H9 (cell line): ENCODE measurements around the gene TFAP2D. TPM values are rescaled to one million over a fixed set of nuclear protein-coding genes. Genes with fewer than 3 reads are reported as not detected.

Source experiments
- DNase-seq: peaks from one replicate; pipeline ENCODE4 v3.0.0-alpha.2; 2017
- H2AFZ ChIP-seq: one replicate; pipeline ENCODE4 v1.6.1; 2013; ENCODE audit warnings: mild to moderate bottlenecking, low read length, control low read depth, moderate library complexity
- H2AK5ac ChIP-seq: 2 replicates; pipeline ENCODE4 v1.6.1; 2013; ENCODE audit warnings: low read length, control low read depth, mixed read lengths; ENCODE audit not compliant: insufficient read length
- H2BK120ac ChIP-seq: one replicate; pipeline ENCODE4 v1.6.1; 2013; ENCODE audit warnings: low read depth, mild to moderate bottlenecking, low read length, control low read depth, inconsistent platforms; ENCODE audit not compliant: poor library complexity, severe bottlenecking
- H2BK12ac ChIP-seq: 2 replicates; pipeline ENCODE4 v1.6.1; 2013; ENCODE audit warnings: low read length, control low read depth, mixed read lengths, low read depth; ENCODE audit not compliant: insufficient read length
- H2BK15ac ChIP-seq: 2 replicates; pipeline ENCODE4 v1.6.1; 2013; ENCODE audit warnings: low read depth, low read length, control low read depth
- H2BK20ac ChIP-seq: one replicate; pipeline ENCODE4 v1.6.1; 2013; ENCODE audit warnings: low read depth, mild to moderate bottlenecking, low read length, control low read depth, inconsistent platforms; ENCODE audit not compliant: poor library complexity, severe bottlenecking
- H2BK5ac ChIP-seq: 2 replicates; pipeline ENCODE4 v1.6.1; 2013; ENCODE audit warnings: low read length, control low read depth, mixed read lengths; ENCODE audit not compliant: insufficient read length
- H3K14ac ChIP-seq: 2 replicates; pipeline ENCODE4 v1.6.1; 2013; ENCODE audit warnings: low read length, control low read depth; ENCODE audit not compliant: insufficient read depth
- H3K18ac ChIP-seq: 2 replicates; pipeline ENCODE4 v1.6.1; 2013; ENCODE audit warnings: low read depth, mild to moderate bottlenecking, mixed read lengths, low read length, control low read depth; ENCODE audit not compliant: insufficient read length
- H3K23ac ChIP-seq: 2 replicates; pipeline ENCODE4 v1.6.1; 2013; ENCODE audit warnings: low read length, control low read depth, mixed read lengths, low read depth; ENCODE audit not compliant: insufficient read length
- H3K23me2 ChIP-seq: 2 replicates; pipeline ENCODE4 v1.6.1; 2013; ENCODE audit warnings: low read depth, mild to moderate bottlenecking, mixed read lengths, low read length, control low read depth; ENCODE audit not compliant: insufficient read length, poor library complexity, severe bottlenecking
- H3K27ac ChIP-seq: 2 replicates; pipeline ENCODE4 v1.5.1; 2013; ENCODE audit warnings: low read length, control low read depth, mixed read lengths, low read depth; ENCODE audit not compliant: insufficient read length
- H3K27me3 ChIP-seq: 2 replicates; pipeline ENCODE4 v1.6.1; 2013; ENCODE audit warnings: low read length, control low read depth, inconsistent platforms; ENCODE audit not compliant: insufficient read depth
- H3K4ac ChIP-seq: 2 replicates; pipeline ENCODE4 v1.6.1; 2013; ENCODE audit warnings: low read depth, mild to moderate bottlenecking, control low read depth, inconsistent platforms, low read length, moderate library complexity
- H3K4me1 ChIP-seq: 2 replicates; pipeline ENCODE4 v1.6.1; 2013; ENCODE audit warnings: low read length, control low read depth, inconsistent platforms; ENCODE audit not compliant: insufficient read depth
- H3K4me2 ChIP-seq: 2 replicates; pipeline ENCODE4 v1.6.1; 2013; ENCODE audit warnings: low read length, control low read depth, mixed read lengths; ENCODE audit not compliant: insufficient read length, insufficient read depth
- H3K56ac ChIP-seq: 2 replicates; pipeline ENCODE4 v1.6.1; 2013; ENCODE audit warnings: low read depth, mild to moderate bottlenecking, mixed read lengths, low read length, control low read depth; ENCODE audit not compliant: insufficient read length
- H3K79me1 ChIP-seq: 2 replicates; pipeline ENCODE4 v1.6.1; 2013; ENCODE audit warnings: low read depth, mild to moderate bottlenecking, moderate library complexity, low read length, control low read depth, inconsistent platforms; ENCODE audit not compliant: insufficient read depth, poor library complexity, severe bottlenecking
- H3K79me2 ChIP-seq: 2 replicates; pipeline ENCODE4 v1.6.1; 2013; ENCODE audit warnings: low read length, control low read depth, inconsistent platforms; ENCODE audit not compliant: insufficient read depth
- H3K9ac ChIP-seq: 2 replicates; pipeline ENCODE4 v1.6.1; 2013; ENCODE audit warnings: low read length, control low read depth, mixed read lengths; ENCODE audit not compliant: insufficient read length; ENCODE audit errors: extremely low read depth
- H3K9me3 ChIP-seq: one replicate; pipeline ENCODE4 v1.6.1; 2013; ENCODE audit warnings: low read depth, low read length, inconsistent platforms; ENCODE audit not compliant: control insufficient read depth
- H3T11ph ChIP-seq: one replicate; pipeline ENCODE4 v1.6.1; 2013; ENCODE audit warnings: mild to moderate bottlenecking, low read length, control low read depth, inconsistent platforms
- H4K20me1 ChIP-seq: one replicate; pipeline ENCODE4 v1.6.1; 2013; ENCODE audit not compliant: control insufficient read depth, insufficient read length, insufficient read depth
- H4K5ac ChIP-seq: 2 replicates; pipeline ENCODE4 v1.6.1; 2013; ENCODE audit warnings: low read depth, mild to moderate bottlenecking, mixed read lengths, low read length, control low read depth; ENCODE audit not compliant: insufficient read length
- H4K8ac ChIP-seq: replicated peaks from 2 replicates; pipeline ENCODE4 v1.6.1; 2013; ENCODE audit warnings: low read length, control low read depth, mixed read lengths, low read depth; ENCODE audit not compliant: insufficient read length
- H4K91ac ChIP-seq: 2 replicates; pipeline ENCODE4 v1.6.1; 2013; ENCODE audit warnings: low read depth, mild to moderate bottlenecking, moderate library complexity, mixed read lengths, low read length, control low read depth; ENCODE audit not compliant: insufficient read length
- H3K27ac Mint-ChIP-seq, 3 experiments: 2 replicates in 2 of 3; 3 replicates in 1 of 3; pipeline ENCODE4 v1.8.0; 2020 to 2021; ENCODE audit warnings: mixed read lengths in 3 of 3, mild to moderate bottlenecking in 1 of 3, moderate library complexity in 1 of 3
- H3K27me3 Mint-ChIP-seq: 2 replicates; pipeline ENCODE4 v1.8.0; 2021; ENCODE audit warnings: low read depth, mild to moderate bottlenecking, moderate library complexity, mixed read lengths
- H3K36me3 Mint-ChIP-seq, 3 experiments: 2 replicates in 2 of 3; 3 replicates in 1 of 3; pipeline ENCODE4 v1.8.0; 2020 to 2021; ENCODE audit warnings: low read depth in 3 of 3, mixed read lengths in 3 of 3; ENCODE audit not compliant: insufficient read depth in 1 of 3
- H3K4me1 Mint-ChIP-seq, 2 experiments: 2 replicates each; pipeline ENCODE4 v1.8.0; 2020; ENCODE audit warnings: mixed read lengths in 2 of 2
- H3K4me3 Mint-ChIP-seq, 2 experiments: 2 replicates in 1 of 2; 3 replicates in 1 of 2; pipeline ENCODE4 v1.8.0; 2020 to 2021; ENCODE audit warnings: mild to moderate bottlenecking in 2 of 2, mixed read lengths in 2 of 2, moderate library complexity in 1 of 2
- H3K9me3 Mint-ChIP-seq, 2 experiments: 2 replicates in 1 of 2; 3 replicates in 1 of 2; pipeline ENCODE4 v1.8.0; 2020; ENCODE audit warnings: mild to moderate bottlenecking in 2 of 2, mixed read lengths in 2 of 2, moderate library complexity in 1 of 2
- WGBS: extraction: QIAGEN DNeasy Blood & Tissue Kit; methylation state at CpG from one replicate; pipeline ENCODE4 v1.1.7; 2013; ENCODE audit warnings: missing lambda C conversion rate, low lambda C conversion rate, mixed read lengths; ENCODE audit not compliant: insufficient read length; ENCODE audit errors: extremely low coverage; 5-methylcytosine and 5-hydroxymethylcytosine counted together
- total RNA-seq: library from RNA; stranded (reverse); gene quantifications from 2 replicates; pipeline ENCODE4 v1.2.1, GENCODE V29; 2021
- TF ChIP-seq, protein P1 (sequence below): fragments of 200-600 bp; sonication (generic); conservative IDR thresholded peaks from 3 replicates; pipeline ENCODE4 v1.8.0; 2021; ENCODE audit warnings: antibody characterized with exemption, mild to moderate bottlenecking

Gene TFAP2D
- total RNA-seq, 1 experiment from 2014 or later: not detected

DNA sequence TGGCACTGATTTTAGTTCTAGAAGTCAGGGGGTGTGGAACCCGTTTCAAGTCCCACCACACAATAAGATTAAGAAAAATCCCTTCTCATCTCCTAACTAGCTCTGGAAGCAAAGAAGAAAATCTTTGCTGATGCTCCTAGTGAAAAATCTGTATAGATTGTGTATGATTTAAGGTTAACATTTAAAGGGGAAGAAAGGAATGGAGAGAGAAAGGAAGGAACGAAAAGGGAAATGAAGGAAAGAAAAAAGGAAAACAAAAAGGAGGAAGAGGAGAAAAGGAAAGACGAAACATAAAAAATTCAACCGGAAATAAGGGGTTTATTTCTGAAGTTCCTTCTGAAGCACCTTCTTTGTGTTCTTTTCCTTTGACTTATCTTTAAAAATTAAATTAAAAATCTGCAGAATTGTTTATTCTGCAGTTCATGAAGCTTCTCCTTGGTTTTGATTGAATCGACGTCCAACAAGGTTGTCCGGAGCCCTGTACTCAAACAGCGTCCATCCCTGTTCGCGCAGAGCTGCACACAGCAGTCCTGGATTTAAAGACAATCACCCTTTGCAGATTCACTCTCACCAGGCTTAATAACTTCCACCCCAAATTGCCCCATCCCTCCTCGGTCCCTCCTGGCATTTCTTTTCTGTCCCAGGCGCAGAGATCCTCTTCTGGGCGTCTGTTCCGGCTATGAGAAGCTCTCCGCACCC lies 103.8 kb downstream of the TFAP2D start:
- peaks cover 92% of the 10 kb centered on the region for H3K27me3 Mint-ChIP-seq
- Histone ChIP-seq H2AFZ (no peak overlapping the region), H3K56ac (no peak overlapping the region), H2BK5ac (no peak overlapping the region), H3K79me2 (no peaks in the 10 kb centered on the region), H3K9me3 (no peaks in the 10 kb centered on the region), H3K27ac (no peak overlapping the region), H3K23ac (no peak overlapping the region), H3K27me3 (peaks cover 54% of the 10 kb centered on the region), H3K4ac (no peak overlapping the region), H4K20me1 (no peaks in the 10 kb centered on the region), H4K5ac (no peak overlapping the region), H3T11ph (no peak overlapping the region), H3K18ac (no peak overlapping the region), H3K14ac (no peak overlapping the region), H2AK5ac (no peak overlapping the region), H4K8ac (no peak overlapping the region), H2BK15ac (no peak overlapping the region), H4K91ac (no peak overlapping the region), H3K4me1 (no peaks in the 10 kb centered on the region), H3K4me2 (no peak overlapping the region), H3K23me2 (peaks cover 7% of the 10 kb centered on the region), H3K9ac (no peak overlapping the region), H2BK120ac (no peak overlapping the region), H2BK12ac (no peak overlapping the region), H2BK20ac (no peak overlapping the region), H3K79me1 (no peaks in the 10 kb centered on the region)
- peaks cover 0 to 5% of the 10 kb centered on the region in 2 experiments; a peak in 1 of 5 replicates for H3K9me3 Mint-ChIP-seq
- no peak overlapping the region for H3K27ac Mint-ChIP-seq
- H3K4me3 Mint-ChIP-seq: no peak overlapping the region
- H3K4me1 Mint-ChIP-seq: peaks cover 22 to 35% of the 10 kb centered on the region in 2 experiments
- no peak for DNase-seq
- H3K36me3 Mint-ChIP-seq: no peaks in the 10 kb centered on the region
- TF ChIP-seq, protein P1, sequence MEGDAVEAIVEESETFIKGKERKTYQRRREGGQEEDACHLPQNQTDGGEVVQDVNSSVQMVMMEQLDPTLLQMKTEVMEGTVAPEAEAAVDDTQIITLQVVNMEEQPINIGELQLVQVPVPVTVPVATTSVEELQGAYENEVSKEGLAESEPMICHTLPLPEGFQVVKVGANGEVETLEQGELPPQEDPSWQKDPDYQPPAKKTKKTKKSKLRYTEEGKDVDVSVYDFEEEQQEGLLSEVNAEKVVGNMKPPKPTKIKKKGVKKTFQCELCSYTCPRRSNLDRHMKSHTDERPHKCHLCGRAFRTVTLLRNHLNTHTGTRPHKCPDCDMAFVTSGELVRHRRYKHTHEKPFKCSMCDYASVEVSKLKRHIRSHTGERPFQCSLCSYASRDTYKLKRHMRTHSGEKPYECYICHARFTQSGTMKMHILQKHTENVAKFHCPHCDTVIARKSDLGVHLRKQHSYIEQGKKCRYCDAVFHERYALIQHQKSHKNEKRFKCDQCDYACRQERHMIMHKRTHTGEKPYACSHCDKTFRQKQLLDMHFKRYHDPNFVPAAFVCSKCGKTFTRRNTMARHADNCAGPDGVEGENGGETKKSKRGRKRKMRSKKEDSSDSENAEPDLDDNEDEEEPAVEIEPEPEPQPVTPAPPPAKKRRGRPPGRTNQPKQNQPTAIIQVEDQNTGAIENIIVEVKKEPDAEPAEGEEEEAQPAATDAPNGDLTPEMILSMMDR: no peak
- WGBS: no CpG with 5 or more reads among the region's 15 CpGs
